Fibroblast of lung (primary cell): ENCODE measurements around the gene TSHZ3. TPM values are rescaled to one million over a fixed set of nuclear protein-coding genes. Genes with fewer than 3 reads are reported as not detected.

Source experiments
- DNase-seq, 2 donors: peaks; one replicate each; pipeline versions ENCODE4 v3.0.0 to v3.0.0-alpha.2; 2010; ENCODE audit warnings: low read depth in 2 of 2
- H2AFZ ChIP-seq: 2 replicates; pipeline ENCODE4 v1.5.1; 2012; ENCODE audit warnings: low read length, control low read depth, inconsistent platforms
- H3K27ac ChIP-seq: 2 replicates; pipeline ENCODE4 v1.5.1; 2011; ENCODE audit warnings: low read length, control low read depth; ENCODE audit not compliant: insufficient read depth
- H3K27me3 ChIP-seq: 2 replicates; pipeline ENCODE4 v1.5.1; 2011; ENCODE audit warnings: mild to moderate bottlenecking, low read length; ENCODE audit not compliant: control insufficient read depth, insufficient read depth
- H3K36me3 ChIP-seq: 2 replicates; pipeline ENCODE4 v1.5.1; 2011; ENCODE audit warnings: low read length; ENCODE audit not compliant: control insufficient read depth, insufficient read depth
- H3K4me1 ChIP-seq: 2 replicates; pipeline ENCODE4 v1.5.1; 2011; ENCODE audit warnings: low read length; ENCODE audit not compliant: control insufficient read depth, insufficient read depth; ENCODE audit errors: extremely low read depth
- H3K4me2 ChIP-seq: 2 replicates; pipeline ENCODE4 v1.5.1; 2011; ENCODE audit warnings: low read length, control low read depth; ENCODE audit not compliant: insufficient read depth; ENCODE audit errors: extremely low read depth
- H3K4me3 ChIP-seq, 4 experiments: fragments of 200-600 bp in 1 of 4; sonication (generic) in 1 of 4; replicated peaks in 1 of 4; 2 replicates each; pipeline ENCODE4 v1.5.1; 2011 to 2016; ENCODE audit warnings: low read length in 4 of 4, low read depth in 3 of 4, mild to moderate bottlenecking in 3 of 4, control low read depth in 2 of 4, inconsistent platforms in 1 of 4, mixed read lengths in 1 of 4; ENCODE audit not compliant: insufficient read depth in 1 of 4; ENCODE audit errors: control extremely low read depth in 1 of 4
- H3K79me2 ChIP-seq: 2 replicates; pipeline ENCODE4 v1.5.1; 2012; ENCODE audit warnings: mild to moderate bottlenecking, low read length, inconsistent platforms; ENCODE audit not compliant: control insufficient read depth, insufficient read depth
- H3K9ac ChIP-seq: 2 replicates; pipeline ENCODE4 v1.5.1; 2011; ENCODE audit warnings: mild to moderate bottlenecking, low read length, control low read depth; ENCODE audit not compliant: insufficient read depth
- H3K9me3 ChIP-seq: 2 replicates; pipeline ENCODE4 v1.5.1; 2012; ENCODE audit warnings: low read depth, low read length; ENCODE audit not compliant: control insufficient read depth, insufficient read depth
- H4K20me1 ChIP-seq: 2 replicates; pipeline ENCODE4 v1.5.1; 2011; ENCODE audit warnings: low read length; ENCODE audit not compliant: control insufficient read depth, insufficient read depth; ENCODE audit errors: extremely low read depth
- EZH2 ChIP-seq: IDR thresholded peaks from 2 replicates; pipeline ENCODE4 v1.5.1; 2012; ENCODE audit warnings: low read length, control low read depth, mild to moderate bottlenecking; ENCODE audit errors: missing control alignments
- polyA plus RNA-seq, 2 donors: library from polyadenylated mRNA; depleted of rRNA in 1 of 2; stranded (reverse) in 1 of 2; unstranded in 1 of 2; fragments of >200 nt; gene quantifications; 2 replicates each; pipeline ENCODE4 v1.2.1, GENCODE V29; 2011 to 2012; ENCODE audit warnings: missing spikeins in 1 of 2
- total RNA-seq: library from RNA; depleted of rRNA; stranded (reverse); fragments of >200 nt; gene quantifications from 2 replicates; pipeline ENCODE4 v1.2.1, GENCODE V29; 2014
- TF ChIP-seq, protein P1 (sequence below), 2 donors: IDR thresholded peaks in 1 of 2; conservative IDR thresholded peaks in 1 of 2; 1 replicate in 1 of 2; 2 replicates in 1 of 2; pipeline ENCODE4 v1.5.1; 2011 to 2012; ENCODE audit warnings: low read length in 2 of 2, control low read depth in 1 of 2, inconsistent platforms in 1 of 2, low read depth in 1 of 2, mild to moderate bottlenecking in 1 of 2

TSHZ3 gene
- total and polyA plus RNA-seq, 2 donors (not counting 1 experiment from before 2014, with no cell fraction given), result 7.0 to 17.3 TPM

GRCh38 chr19:31303262-31303815, 45.9 kb downstream of the TSHZ3 start:
- H3K9me3 ChIP-seq, result no peaks in the 10 kb centered on the region
- H3K27me3 ChIP-seq, result no peaks in the 10 kb centered on the region
- H3K36me3 ChIP-seq, result peaks cover 1% of the 10 kb centered on the region
- no peak for DNase-seq
- H3K4me2 ChIP-seq, result no peak overlapping the region
- no peak overlapping the region for H3K27ac ChIP-seq
- no peak overlapping the region for H2AFZ ChIP-seq
- H3K79me2 ChIP-seq, result peaks cover 44% of the 10 kb centered on the region
- no peak overlapping the region for H3K9ac ChIP-seq
- TF ChIP-seq EZH2, result no peak
- TF ChIP-seq, protein P1, sequence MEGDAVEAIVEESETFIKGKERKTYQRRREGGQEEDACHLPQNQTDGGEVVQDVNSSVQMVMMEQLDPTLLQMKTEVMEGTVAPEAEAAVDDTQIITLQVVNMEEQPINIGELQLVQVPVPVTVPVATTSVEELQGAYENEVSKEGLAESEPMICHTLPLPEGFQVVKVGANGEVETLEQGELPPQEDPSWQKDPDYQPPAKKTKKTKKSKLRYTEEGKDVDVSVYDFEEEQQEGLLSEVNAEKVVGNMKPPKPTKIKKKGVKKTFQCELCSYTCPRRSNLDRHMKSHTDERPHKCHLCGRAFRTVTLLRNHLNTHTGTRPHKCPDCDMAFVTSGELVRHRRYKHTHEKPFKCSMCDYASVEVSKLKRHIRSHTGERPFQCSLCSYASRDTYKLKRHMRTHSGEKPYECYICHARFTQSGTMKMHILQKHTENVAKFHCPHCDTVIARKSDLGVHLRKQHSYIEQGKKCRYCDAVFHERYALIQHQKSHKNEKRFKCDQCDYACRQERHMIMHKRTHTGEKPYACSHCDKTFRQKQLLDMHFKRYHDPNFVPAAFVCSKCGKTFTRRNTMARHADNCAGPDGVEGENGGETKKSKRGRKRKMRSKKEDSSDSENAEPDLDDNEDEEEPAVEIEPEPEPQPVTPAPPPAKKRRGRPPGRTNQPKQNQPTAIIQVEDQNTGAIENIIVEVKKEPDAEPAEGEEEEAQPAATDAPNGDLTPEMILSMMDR (conservative IDR thresholded peaks at IDR 0.05 in 1 of 2, IDR thresholded peaks at IDR 0.05 in 1 of 2; ENCODE audit: low read depth in 1 of 2, low read length in 2 of 2), result no peak
- no peaks in the 10 kb centered on the region for H3K4me1 ChIP-seq
- H3K4me3 ChIP-seq, result no peak overlapping the region
- no peaks in the 10 kb centered on the region for H4K20me1 ChIP-seq

GRCh38 chr19:31301306-31301980, 47.8 kb downstream of the TSHZ3 start:
- Histone ChIP-seq H4K20me1 (no peaks in the 10 kb centered on the region), H2AFZ (no peak overlapping the region), H3K9me3 (no peaks in the 10 kb centered on the region), H3K9ac (no peak overlapping the region), H3K27me3 (no peaks in the 10 kb centered on the region), H3K79me2 (peaks cover 45% of the 10 kb centered on the region), H3K4me2 (no peak overlapping the region), H3K36me3 (peaks cover 4% of the 10 kb centered on the region), H3K4me3 (no peak overlapping the region), H3K4me1 (no peaks in the 10 kb centered on the region), H3K27ac (no peak overlapping the region)
- DNase-seq, result no peak
- no peak for TF ChIP-seq EZH2
- TF ChIP-seq, protein P1 (conservative IDR thresholded peaks at IDR 0.05 in 1 of 2, IDR thresholded peaks at IDR 0.05 in 1 of 2; ENCODE audit: low read depth in 1 of 2, low read length in 2 of 2), result no peak

DNA sequence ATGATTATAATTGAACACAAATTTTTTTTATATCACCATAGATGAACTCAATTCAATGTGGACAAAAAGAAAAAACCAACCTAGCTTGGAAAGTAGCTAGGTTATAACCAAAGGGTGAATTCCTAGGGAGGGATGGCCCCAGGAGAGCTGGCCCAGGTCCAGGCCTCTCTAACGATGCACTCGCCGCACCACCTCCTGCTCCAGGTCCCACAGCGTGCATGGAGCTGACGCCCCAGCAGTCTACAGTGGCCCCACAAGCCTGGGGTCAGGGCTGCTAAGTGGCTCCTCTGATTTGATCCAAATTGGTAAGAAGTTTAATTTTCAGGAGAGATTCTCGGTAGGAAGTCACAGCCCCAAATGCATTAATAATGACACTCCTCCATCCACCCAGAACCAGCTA, 48.8 kb downstream of the TSHZ3 start:
- Histone ChIP-seq H3K4me2 (no peak overlapping the region), H3K9ac (no peak overlapping the region), H3K4me1 (no peaks in the 10 kb centered on the region), H3K4me3 (no peak overlapping the region), H4K20me1 (no peaks in the 10 kb centered on the region), H2AFZ (no peak overlapping the region), H3K27ac (no peak overlapping the region), H3K36me3 (peaks cover 4% of the 10 kb centered on the region), H3K9me3 (no peaks in the 10 kb centered on the region), H3K27me3 (no peaks in the 10 kb centered on the region), H3K79me2 (peaks cover 43% of the 10 kb centered on the region)
- TF ChIP-seq EZH2, result no peak
- TF ChIP-seq, protein P1 (conservative IDR thresholded peaks at IDR 0.05 in 1 of 2, IDR thresholded peaks at IDR 0.05 in 1 of 2; ENCODE audit: low read depth in 1 of 2, low read length in 2 of 2), result no peak
- DNase-seq, result no peak
